CD14-positive monocyte (primary cell): ENCODE measurements around the gene GGA3. TPM values are rescaled to one million over a fixed set of nuclear protein-coding genes. Genes with fewer than 3 reads are reported as not detected.
"Not testable (repeated sequence)": the region's sequence is repeated elsewhere in the genome, so short reads cannot be mapped to it uniquely, and the experiment has no call there.

ENCODE experiments used
- DNase-seq, 3 donors: peaks; one replicate each; pipeline ENCODE4 v3.0.0-alpha.2; 2011 to 2022
- H2AFZ ChIP-seq: 2 replicates; pipeline ENCODE4 v1.6.0; 2012; ENCODE audit warnings: mild to moderate bottlenecking, low read depth, low read length, inconsistent platforms; ENCODE audit not compliant: insufficient read depth, poor library complexity, severe bottlenecking
- H3K27ac ChIP-seq, 2 donors: 1 replicate in 1 of 2; 2 replicates in 1 of 2; pipeline ENCODE4 v1.5.1; 2012 to 2013; ENCODE audit warnings: low read length in 2 of 2, control low read depth in 1 of 2, inconsistent platforms in 1 of 2, low read depth in 1 of 2, mild to moderate bottlenecking in 1 of 2
- H3K27me3 ChIP-seq, 2 donors: one replicate each; pipeline versions ENCODE4 v1.6.0 to v1.6.1; 2011 to 2013; ENCODE audit warnings: low read length in 2 of 2; ENCODE audit not compliant: control insufficient read depth in 2 of 2, insufficient read depth in 2 of 2
- H3K36me3 ChIP-seq, 2 donors: replicated peaks in 1 of 2; 1 replicate in 1 of 2; 2 replicates in 1 of 2; pipeline versions ENCODE4 v1.5.1 to v1.6.1; 2012 to 2013; ENCODE audit warnings: low read length in 2 of 2, control low read depth in 1 of 2, inconsistent platforms in 1 of 2, mild to moderate bottlenecking in 1 of 2; ENCODE audit not compliant: insufficient read depth in 2 of 2, control insufficient read depth in 1 of 2
- H3K4me1 ChIP-seq, 2 donors: 1 replicate in 1 of 2; 2 replicates in 1 of 2; pipeline versions ENCODE4 v1.5.1 to v1.6.1; 2012 to 2013; ENCODE audit warnings: low read length in 2 of 2, control low read depth in 1 of 2, inconsistent platforms in 1 of 2, mild to moderate bottlenecking in 1 of 2, moderate library complexity in 1 of 2; ENCODE audit not compliant: insufficient read depth in 2 of 2, control insufficient read depth in 1 of 2
- H3K4me2 ChIP-seq: replicated peaks from 2 replicates; pipeline ENCODE3; 2012; ENCODE audit warnings: low read length, moderate library complexity, mild to moderate bottlenecking; ENCODE audit not compliant: poor library complexity, severe bottlenecking; ENCODE audit errors: extremely low read depth
- H3K4me3 ChIP-seq, 3 experiments: fragments of 200-600 bp in 1 of 3; sonication (generic) in 1 of 3; replicated peaks in 1 of 3; 1 replicate in 2 of 3; 2 replicates in 1 of 3; pipeline ENCODE4 v1.5.1; 2011 to 2013; ENCODE audit warnings: low read length in 3 of 3, mild to moderate bottlenecking in 3 of 3, control low read depth in 2 of 3, low read depth in 2 of 3, inconsistent platforms in 1 of 3, moderate library complexity in 1 of 3
- H3K79me2 ChIP-seq: 2 replicates; pipeline ENCODE4 v1.6.0; 2012; ENCODE audit warnings: mild to moderate bottlenecking, control low read depth, inconsistent platforms, low read length, moderate library complexity; ENCODE audit not compliant: insufficient read depth
- H3K9ac ChIP-seq: 2 replicates; pipeline ENCODE4 v1.6.0; 2017; ENCODE audit warnings: low read length, mild to moderate bottlenecking; ENCODE audit not compliant: insufficient read depth, poor library complexity, severe bottlenecking
- H3K9me3 ChIP-seq, 2 donors: replicated peaks in 1 of 2; 1 replicate in 1 of 2; 2 replicates in 1 of 2; pipeline versions ENCODE4 v1.5.1 to v1.6.1; 2012 to 2013; ENCODE audit warnings: low read length in 2 of 2, control low read depth in 1 of 2; ENCODE audit not compliant: control insufficient read depth in 1 of 2, insufficient read depth in 1 of 2
- H4K20me1 ChIP-seq: 2 replicates; pipeline ENCODE4 v1.6.0; 2012; ENCODE audit warnings: mild to moderate bottlenecking, low read length, control low read depth, moderate library complexity; ENCODE audit not compliant: insufficient read depth
- H3K27ac Mint-ChIP-seq, 7 donors: one replicate each; pipeline ENCODE4 v1.8.0; 2020; ENCODE audit warnings: mild to moderate bottlenecking in 7 of 7, mixed read lengths in 7 of 7, moderate library complexity in 6 of 7, inconsistent platforms in 2 of 7
- H3K27me3 Mint-ChIP-seq, 3 donors: one replicate each; pipeline ENCODE4 v1.8.0; 2021 to 2022; ENCODE audit warnings: low read depth in 3 of 3, mild to moderate bottlenecking in 3 of 3, mixed read lengths in 3 of 3, moderate library complexity in 3 of 3, inconsistent platforms in 1 of 3
- H3K36me3 Mint-ChIP-seq, 2 donors: one replicate each; pipeline ENCODE4 v1.8.0; 2020; ENCODE audit warnings: mixed read lengths in 2 of 2, inconsistent platforms in 1 of 2, mild to moderate bottlenecking in 1 of 2
- H3K4me1 Mint-ChIP-seq: one replicate; pipeline ENCODE4 v1.8.0; 2020; ENCODE audit warnings: mild to moderate bottlenecking, mixed read lengths
- H3K4me3 Mint-ChIP-seq, 2 donors: one replicate each; pipeline ENCODE4 v1.8.0; 2020; ENCODE audit warnings: mild to moderate bottlenecking in 2 of 2, mixed read lengths in 2 of 2, moderate library complexity in 1 of 2
- H3K9me3 Mint-ChIP-seq, 7 donors: one replicate each; pipeline ENCODE4 v1.8.0; 2020 to 2022; ENCODE audit warnings: mixed read lengths in 7 of 7, mild to moderate bottlenecking in 6 of 7, moderate library complexity in 6 of 7, inconsistent platforms in 2 of 7
- CTCF ChIP-seq: fragments of 200-600 bp; IDR thresholded peaks from one replicate; pipeline ENCODE4 v1.8.0; 2022; ENCODE audit warnings: antibody characterized with exemption, mild to moderate bottlenecking
- WGBS: methylation state at CpG from one replicate; pipeline ENCODE4 v1.1.5; 2013; ENCODE audit warnings: missing lambda C conversion rate; ENCODE audit not compliant: insufficient coverage; 5-methylcytosine and 5-hydroxymethylcytosine counted together
- intact Hi-C, 2 donors: fragments of 100-400 bp; cut with micrococcal nuclease; formaldehyde crosslinking; loops; one replicate each; pipeline versions ENCODE4 v1.15.0 to v1.15.1; 2023
- polyA plus RNA-seq, 3 donors: library from polyadenylated mRNA; depleted of rRNA in 1 of 3; unstranded in 2 of 3; stranded (reverse) in 1 of 3; fragments of 300-500 nt in 2 of 3; fragments of >200 nt in 1 of 3; fragmentation: Illumina TruSeq in 2 of 3; gene quantifications; 1 replicate in 2 of 3; 2 replicates in 1 of 3; pipeline ENCODE4 v1.2.3, GENCODE V29; 2012 to 2021

Gene GGA3
- polyA plus RNA-seq, 3 donors = 4.3 to 162 (median 15.7) TPM

GRCh38 chr17:75208161-75208560, 53.2 kb downstream of the GGA3 start:
- Histone ChIP-seq H3K4me1 (peaks cover 19 to 25% of the 10 kb centered on the region in 2 donors), H3K79me2 (peaks cover 56% of the 10 kb centered on the region), H4K20me1 (no peaks in the 10 kb centered on the region), H3K9ac (no peak overlapping the region), H2AFZ (no peak overlapping the region), H3K4me2 (no peak overlapping the region), H3K36me3 (peaks cover 39 to 46% of the 10 kb centered on the region in 2 donors), H3K4me3 (no peak overlapping the region), H3K9me3 (no peaks in the 10 kb centered on the region), H3K27ac (no peak overlapping the region), H3K27me3 (no peaks in the 10 kb centered on the region)
- intact Hi-C loops = loop anchor here in 1 of 2 donors (10.0 kb wide), 2 partner anchors 93 to 153 kb away; no protein-coding TSS in a partner anchor
- peaks cover 17% of the 10 kb centered on the region for H3K4me1 Mint-ChIP-seq
- peaks cover 40 to 50% of the 10 kb centered on the region in 2 donors for H3K36me3 Mint-ChIP-seq
- DNase-seq = no peak
- H3K9me3 Mint-ChIP-seq = no peaks in the 10 kb centered on the region
- no peak overlapping the region for H3K27ac Mint-ChIP-seq
- 100% methylated on average over 3 of the region's 9 CpGs for WGBS
- H3K27me3 Mint-ChIP-seq = no peaks in the 10 kb centered on the region
- no peak for TF ChIP-seq CTCF
- H3K4me3 Mint-ChIP-seq = no peak overlapping the region

- H3K79me2 ChIP-seq = peaks cover 56% of the 10 kb centered on the region
- no peak overlapping the region for H3K4me3 ChIP-seq
- peaks cover 17% of the 10 kb centered on the region for H3K4me1 Mint-ChIP-seq
- no peak for DNase-seq
- H3K27me3 ChIP-seq = no peaks in the 10 kb centered on the region
- no peak overlapping the region for H3K27ac Mint-ChIP-seq
- no peak for TF ChIP-seq CTCF
- no peaks in the 10 kb centered on the region for H3K9me3 ChIP-seq
- H3K9me3 Mint-ChIP-seq = no peaks in the 10 kb centered on the region
- H3K27ac ChIP-seq = no peak overlapping the region
- intact Hi-C loops = loop anchor here in 1 of 2 donors (10.0 kb wide), 2 partner anchors 93 to 153 kb away; no protein-coding TSS in a partner anchor
- no peak overlapping the region for H3K9ac ChIP-seq
- H2AFZ ChIP-seq = no peak overlapping the region
- no peak overlapping the region for H3K4me3 Mint-ChIP-seq
- no peaks in the 10 kb centered on the region for H3K27me3 Mint-ChIP-seq
- peaks cover 35 to 42% of the 10 kb centered on the region in 2 donors for H3K36me3 ChIP-seq
- H3K36me3 Mint-ChIP-seq = peaks cover 36 to 46% of the 10 kb centered on the region in 2 donors
- no peak overlapping the region for H3K4me2 ChIP-seq
- 83% methylated on average over 8 of the region's 12 CpGs for WGBS
- H3K4me1 ChIP-seq = peaks cover 19 to 25% of the 10 kb centered on the region in 2 donors
- H4K20me1 ChIP-seq = no peaks in the 10 kb centered on the region
Observed at GRCh38 chr17:75207760-75208159, 53.6 kb downstream of the GGA3 start.

GRCh38 chr17:75207050-75207407, 54.4 kb downstream of the GGA3 start:
- peaks cover 56% of the 10 kb centered on the region for H3K79me2 ChIP-seq

More at GRCh38 chr17:75207050-75207407, 54.4 kb downstream of the GGA3 start:
- Histone ChIP-seq H3K4me1 (peaks cover 19 to 25% of the 10 kb centered on the region in 2 donors), H3K36me3 (peaks cover 29 to 35% of the 10 kb centered on the region in 2 donors)
- H3K4me2 ChIP-seq, H3K27ac ChIP-seq, DNase-seq, H2AFZ ChIP-seq, H3K27me3 Mint-ChIP-seq, H3K9me3 Mint-ChIP-seq, H3K27me3 ChIP-seq, H3K27ac Mint-ChIP-seq, H3K9ac ChIP-seq, H3K4me3 ChIP-seq, H3K9me3 ChIP-seq, H4K20me1 ChIP-seq: not testable (repeated sequence)
- H3K4me3 Mint-ChIP-seq = peak overlapping the region in 1 of 2 donors; percentile 91
- intact Hi-C loops = loop anchor here in 1 of 2 donors (10.0 kb wide), 2 partner anchors 92 to 152 kb away; no protein-coding TSS in a partner anchor
- H3K4me1 Mint-ChIP-seq = peaks cover 17% of the 10 kb centered on the region
- H3K36me3 Mint-ChIP-seq = peaks cover 32 to 38% of the 10 kb centered on the region in 2 donors
- WGBS = 88% methylated on average over 3 of the region's 8 CpGs
